Lower leg skin (tissue), 4 donors: ENCODE measurements around the gene TBC1D3B. TPM values are rescaled to one million over a fixed set of nuclear protein-coding genes. Genes with fewer than 3 reads are reported as not detected.
A peak's percentile ranks its signal among the peaks of the same experiment; 100 is the strongest.

ENCODE experiments used
- DNase-seq, 2 donors: peaks; one replicate each; pipeline ENCODE4 v3.0.0-alpha.2; 2019; ENCODE audit warnings: low spot score in 2 of 2
- H3K4me3 ChIP-seq: fragments of 200-600 bp; sonication (generic); 2 replicates; pipeline ENCODE4 v1.5.1; 2017; ENCODE audit warnings: mild to moderate bottlenecking, low read depth; ENCODE audit not compliant: poor library complexity, severe bottlenecking
- POLR2A ChIP-seq, 2 donors: fragments of 450-650 bp; IDR thresholded peaks; one replicate each; pipeline ENCODE4 v1.6.1; 2016 to 2017; ENCODE audit warnings: antibody characterized with exemption in 2 of 2, mild to moderate bottlenecking in 1 of 2, moderate library complexity in 1 of 2
- WGBS, 2 donors: methylation state at CpG; one replicate each; pipeline ENCODE4 v1.1.5; 2018; 5-methylcytosine and 5-hydroxymethylcytosine counted together
- intact Hi-C: fragments of 100-400 bp; cut with DNase I; formaldehyde crosslinking; loops from one replicate; pipeline ENCODE4 v1.15.0; 2023; ENCODE audit warnings: low total_unique reads
- total RNA-seq, 4 donors: library from RNA; depleted of rRNA; stranded (reverse); fragments of >200 nt; gene quantifications; one replicate each; pipeline ENCODE4 v1.1.0, GENCODE V29; 2016
- TF ChIP-seq, protein P1 (sequence below), 3 donors: fragments of 450-650 bp; IDR thresholded peaks; one replicate each; pipeline ENCODE4 v1.5.1; 2016; ENCODE audit warnings: antibody characterized with exemption in 3 of 3, mild to moderate bottlenecking in 3 of 3, moderate library complexity in 2 of 3

The TBC1D3B gene
- total RNA-seq, 4 donors from 2014 or later = 0.76 to 9.4 (median 5.8) TPM

DNA sequence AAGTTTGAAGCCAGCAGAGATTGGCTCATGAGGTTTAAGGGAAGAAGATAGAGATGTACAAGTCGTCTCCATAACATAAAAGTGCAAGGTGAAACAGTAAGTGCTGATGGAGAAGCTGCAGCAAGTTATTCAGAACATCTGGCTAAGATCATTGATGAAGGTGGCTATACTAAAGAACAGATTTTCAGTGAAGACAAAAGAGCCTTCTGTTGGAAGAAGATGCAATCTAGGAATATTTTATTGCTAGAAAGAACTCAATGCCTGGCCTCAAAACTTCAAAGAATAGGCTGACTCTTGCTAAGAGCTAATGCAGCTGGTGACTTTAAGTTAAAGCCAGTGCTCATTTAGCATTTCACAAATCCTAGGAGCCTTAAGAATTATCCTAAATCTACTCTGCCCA is 46.8 kb downstream of the TBC1D3B start:
- DNase-seq = no peak
- no peak overlapping the region for H3K4me3 ChIP-seq
- intact Hi-C loops = loop anchor here (10.0 kb wide), 1 partner anchor 1745 kb away; no protein-coding TSS in a partner anchor
- TF ChIP-seq, protein P1, sequence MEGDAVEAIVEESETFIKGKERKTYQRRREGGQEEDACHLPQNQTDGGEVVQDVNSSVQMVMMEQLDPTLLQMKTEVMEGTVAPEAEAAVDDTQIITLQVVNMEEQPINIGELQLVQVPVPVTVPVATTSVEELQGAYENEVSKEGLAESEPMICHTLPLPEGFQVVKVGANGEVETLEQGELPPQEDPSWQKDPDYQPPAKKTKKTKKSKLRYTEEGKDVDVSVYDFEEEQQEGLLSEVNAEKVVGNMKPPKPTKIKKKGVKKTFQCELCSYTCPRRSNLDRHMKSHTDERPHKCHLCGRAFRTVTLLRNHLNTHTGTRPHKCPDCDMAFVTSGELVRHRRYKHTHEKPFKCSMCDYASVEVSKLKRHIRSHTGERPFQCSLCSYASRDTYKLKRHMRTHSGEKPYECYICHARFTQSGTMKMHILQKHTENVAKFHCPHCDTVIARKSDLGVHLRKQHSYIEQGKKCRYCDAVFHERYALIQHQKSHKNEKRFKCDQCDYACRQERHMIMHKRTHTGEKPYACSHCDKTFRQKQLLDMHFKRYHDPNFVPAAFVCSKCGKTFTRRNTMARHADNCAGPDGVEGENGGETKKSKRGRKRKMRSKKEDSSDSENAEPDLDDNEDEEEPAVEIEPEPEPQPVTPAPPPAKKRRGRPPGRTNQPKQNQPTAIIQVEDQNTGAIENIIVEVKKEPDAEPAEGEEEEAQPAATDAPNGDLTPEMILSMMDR (IDR thresholded peaks at IDR 0.05) = no peak
- 54 to 64% methylated on average over 1 of the region's 1 CpG for WGBS, 2 donors

DNA sequence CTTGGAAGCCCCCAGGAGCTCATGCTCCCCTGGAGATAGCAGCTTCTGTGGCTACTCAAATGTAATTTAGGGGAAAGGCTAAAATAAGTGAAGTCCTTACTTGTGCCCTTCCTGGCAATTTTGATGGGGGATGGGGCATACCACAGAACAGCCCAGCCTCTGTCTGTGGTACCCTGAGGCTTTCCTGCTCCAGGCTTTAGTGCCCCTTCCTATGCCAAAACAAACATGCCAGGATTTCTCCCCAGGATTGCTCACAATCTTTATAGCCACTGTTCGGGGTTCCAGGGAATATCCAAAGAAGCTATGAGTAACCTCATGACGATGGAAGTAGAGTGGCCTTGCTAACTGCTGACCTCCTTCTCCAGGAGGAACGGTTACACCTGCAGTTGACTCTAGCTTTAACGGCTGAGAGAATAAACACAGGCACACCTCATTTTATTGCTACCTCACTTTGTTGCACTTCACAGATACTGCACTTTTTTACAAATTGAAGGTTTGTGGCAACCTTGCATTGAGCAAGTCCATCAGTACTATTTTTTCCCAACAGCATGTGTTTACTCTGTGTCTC is 47.9 kb downstream of the TBC1D3B start:
- WGBS, 2 donors = 66 to 83% methylated on average over 4 of the region's 4 CpGs
- intact Hi-C loops = no loop called here
- no peak for DNase-seq
- TF ChIP-seq, protein P1 (IDR thresholded peaks at IDR 0.05) = no peak
- no peak for TF ChIP-seq POLR2A (IDR thresholded peaks at IDR 0.05)
- no peak overlapping the region for H3K4me3 ChIP-seq

DNA sequence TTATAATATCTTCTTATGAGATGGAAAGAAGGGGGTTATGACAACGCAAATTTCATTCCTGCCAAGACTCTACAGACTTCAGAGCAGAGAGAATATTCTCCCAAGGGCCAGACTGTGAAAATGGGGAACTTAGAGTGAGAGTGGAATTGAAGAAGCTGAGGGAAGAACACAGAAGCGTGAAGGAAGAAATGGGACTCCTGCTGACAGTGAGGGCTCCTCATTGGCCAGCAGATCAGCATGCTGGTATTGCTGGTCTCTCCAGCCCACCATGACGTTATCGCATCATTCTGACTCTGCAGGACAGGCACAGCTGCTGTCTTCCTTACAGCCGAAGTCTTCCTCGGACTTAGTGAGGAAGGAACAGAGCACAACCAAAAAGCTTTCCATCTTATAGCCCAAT is 48.5 kb downstream of the TBC1D3B start:
- peak in 1 of 2 donors; percentile 37 for DNase-seq
- TF ChIP-seq POLR2A (IDR thresholded peaks at IDR 0.05) = no peak
- TF ChIP-seq, protein P1 (IDR thresholded peaks at IDR 0.05) = no peak
- no peak overlapping the region for H3K4me3 ChIP-seq
- intact Hi-C loops = no loop called here
- 79 to 84% methylated on average over 6 of the region's 6 CpGs for WGBS, 2 donors

DNA sequence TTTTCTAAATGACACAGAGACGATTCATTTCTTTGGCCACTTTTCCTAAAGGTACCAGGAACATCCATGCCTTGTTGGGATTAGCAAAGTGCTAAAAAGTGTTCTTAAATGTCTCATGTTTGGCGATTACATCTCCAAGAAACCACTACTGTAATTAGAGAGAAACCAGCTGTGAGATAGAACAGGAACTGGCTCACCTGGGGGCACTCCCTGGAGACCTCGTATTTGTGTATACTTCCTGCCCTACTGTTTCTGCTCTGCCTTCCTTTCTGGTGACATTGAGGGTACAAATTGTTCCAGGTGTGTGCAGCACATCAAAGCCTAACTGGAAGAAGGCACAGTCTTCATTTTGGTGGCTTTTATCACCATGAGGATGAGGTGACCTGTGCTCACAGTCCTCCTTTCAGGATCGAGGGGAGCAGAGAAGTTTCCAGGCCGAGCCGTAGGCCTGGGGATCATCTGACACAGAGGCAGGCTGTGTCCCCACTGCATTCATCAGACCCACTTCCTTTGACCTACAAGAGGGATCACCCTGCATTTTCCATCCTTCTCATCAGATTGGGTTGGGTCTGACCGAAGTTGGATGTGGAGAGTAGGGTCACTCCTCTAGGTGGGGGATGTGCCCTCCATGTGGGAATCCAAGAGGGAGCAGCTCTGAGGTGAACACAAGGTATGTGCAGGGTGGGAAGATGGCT is 49.1 kb downstream of the TBC1D3B start:
- no peak for TF ChIP-seq POLR2A (IDR thresholded peaks at IDR 0.05)
- TF ChIP-seq, protein P1 (IDR thresholded peaks at IDR 0.05) = no peak
- H3K4me3 ChIP-seq = no peak overlapping the region
- WGBS, 2 donors = 83 to 88% methylated on average over 7 of the region's 7 CpGs
- DNase-seq = peak in 1 of 2 donors; percentile 68
- intact Hi-C loops = no loop called here

DNA sequence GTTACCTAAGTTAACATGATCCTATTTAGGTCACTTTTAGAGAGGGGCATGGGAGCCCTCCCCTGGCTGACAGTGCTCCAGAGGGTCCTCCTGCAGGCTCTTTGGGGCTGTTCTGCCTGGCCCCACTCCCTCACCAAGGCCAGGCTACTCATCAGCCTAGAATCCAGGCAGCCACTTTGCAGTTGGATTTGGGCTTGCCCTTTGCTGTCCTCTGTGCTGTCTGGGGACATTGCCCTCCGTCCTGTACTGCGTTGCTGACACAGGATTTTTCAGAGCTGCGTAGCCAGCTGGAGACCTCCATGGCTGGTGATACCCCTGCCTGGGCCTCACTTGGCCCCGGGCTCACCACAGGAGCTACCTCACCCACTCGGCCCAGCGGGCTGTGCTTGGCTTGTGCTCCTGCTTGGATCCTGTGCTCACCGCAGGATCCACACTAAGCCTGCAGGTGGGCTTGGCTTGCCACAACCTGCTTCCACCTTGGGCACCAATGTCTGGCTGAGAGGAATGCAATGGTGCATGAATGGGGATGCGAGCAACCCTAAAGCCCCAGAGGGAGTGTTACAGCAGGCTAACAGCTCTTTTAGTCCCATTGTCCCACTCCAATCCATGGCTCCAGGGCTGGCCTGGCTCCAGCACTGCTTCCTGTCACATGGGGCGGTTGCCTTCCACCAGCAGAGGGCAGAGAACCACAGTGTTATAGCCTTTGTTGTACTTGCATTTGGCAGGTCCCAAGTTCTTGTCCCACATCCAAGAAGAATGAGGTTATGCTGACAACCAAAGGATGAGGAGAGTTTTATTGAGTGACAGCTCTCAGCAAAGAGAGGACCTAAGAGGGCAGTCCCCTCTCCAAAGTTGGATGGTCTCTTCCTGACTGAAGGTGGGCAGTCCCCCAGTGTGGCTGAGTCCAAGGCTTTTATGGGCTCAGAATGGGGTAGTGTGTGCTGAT is 51.3 kb downstream of the TBC1D3B start:
- intact Hi-C loops = no loop called here
- peak in 1 of 2 donors; percentile 70 for DNase-seq
- no peak overlapping the region for H3K4me3 ChIP-seq
- WGBS, 2 donors = 76 to 77% methylated on average over 9 of the region's 9 CpGs
- TF ChIP-seq, protein P1 (IDR thresholded peaks at IDR 0.05) = no peak
- TF ChIP-seq POLR2A (IDR thresholded peaks at IDR 0.05) = no peak
